ENCODE measurements around the gene MGAM2. TPM values are rescaled to one million over a fixed set of nuclear protein-coding genes. Genes with fewer than 3 reads are reported as not detected.

The MGAM2 gene
- total and polyA plus RNA-seq, 2 of the 8 experiments (the other 6 are each of a cell fraction or from before 2014, with no cell fraction given): 0.02 TPM; not detected in 1

- no peak overlapping the region for H2BK20ac ChIP-seq (ENCODE audit: low read length)
- no peak overlapping the region for H3K4ac ChIP-seq (replicated peaks; ENCODE audit: insufficient read length, low read depth, low read length)
- no peaks in the 10 kb centered on the region for H3K9me3 ChIP-seq (ENCODE audit: insufficient read depth in 2 of 2, low read depth in 1 of 2, low read length in 1 of 2)
- ChIA-PET POLR2A (ENCODE audit: partially characterized antibody) (no interaction called here), CTCF (ENCODE audit: partially characterized antibody) (interaction anchor here (1.1 to 1.4 kb wide), 2 partner anchors 13 to 15 kb away, joined by 4 to 7 read pairs; no protein-coding TSS in a partner anchor)
- H3K36me3 ChIP-seq (ENCODE audit: control insufficient read depth in 2 of 4, insufficient read depth in 4 of 4, low read length in 3 of 4): no peaks in the 10 kb centered on the region
- no peaks in the 10 kb centered on the region for H3K79me2 ChIP-seq (ENCODE audit: control insufficient read depth in 1 of 2, insufficient read depth in 2 of 2, low read length in 2 of 2)
- DNase-seq (ENCODE audit: low read depth in 1 of 2, low spot score in 2 of 2) (no peak), FAIRE-seq (no peak)
- H2BK15ac ChIP-seq (ENCODE audit: low read length): no peak overlapping the region
- no peak overlapping the region for H2AFZ ChIP-seq (ENCODE audit: low read length)
- H3K23me2 ChIP-seq (ENCODE audit: low read depth, low read length): no peaks in the 10 kb centered on the region
- H4K5ac ChIP-seq (ENCODE audit: insufficient read length, low read depth, low read length): no peak overlapping the region
- WGBS, 2 experiments (ENCODE audit: extremely low coverage in 1 of 2, insufficient coverage in 1 of 2, insufficient read length in 1 of 2, insufficient replicate concordance in 2 of 2, low coverage in 1 of 2, low lambda C conversion rate in 2 of 2, missing lambda C conversion rate in 1 of 2): 97% methylated on average over 2 of the region's 2 CpGs; no CpG with 5 or more reads in 1 of the 2 experiments
- H3K9ac ChIP-seq (replicated peaks in 1 of 4; ENCODE audit: extremely low read depth in 1 of 4, low read depth in 3 of 4, low read length in 3 of 4): no peak overlapping the region
- no peak overlapping the region for H3K27ac ChIP-seq (ENCODE audit: low read depth, low read length)
- H2AK5ac ChIP-seq (ENCODE audit: low read depth, low read length): no peak overlapping the region
- H4K91ac ChIP-seq (replicated peaks; ENCODE audit: insufficient read length, low read length): no peak overlapping the region
- H4K8ac ChIP-seq (ENCODE audit: extremely low read depth, insufficient read depth, low read length): no peak overlapping the region
- no peaks in the 10 kb centered on the region for H3K4me1 ChIP-seq (replicated peaks in 1 of 4; ENCODE audit: control insufficient read depth in 3 of 4, insufficient read depth in 4 of 4, low read length in 3 of 4)
- no peaks in the 10 kb centered on the region for H4K20me1 ChIP-seq (replicated peaks in 1 of 2; ENCODE audit: control insufficient read depth in 1 of 2, insufficient read depth in 2 of 2, low read length in 2 of 2)
- H3K56ac ChIP-seq (replicated peaks; ENCODE audit: insufficient read length, low read depth, low read length): no peak overlapping the region
- H3K79me1 ChIP-seq (ENCODE audit: low read depth, low read length): no peaks in the 10 kb centered on the region
- H3K27me3 ChIP-seq (replicated peaks in 1 of 4; ENCODE audit: control insufficient read depth in 3 of 4, extremely low read depth in 1 of 4, insufficient read depth in 3 of 4, low read length in 3 of 4): no peaks in the 10 kb centered on the region
- H3K14ac ChIP-seq (ENCODE audit: insufficient read length): no peak overlapping the region
- no peak overlapping the region for H3K4me2 ChIP-seq (ENCODE audit: insufficient read depth in 1 of 2, low read depth in 2 of 2, low read length in 2 of 2)
- H3K23ac ChIP-seq (ENCODE audit: insufficient read length): no peak overlapping the region
- no peak overlapping the region for H2BK12ac ChIP-seq (ENCODE audit: low read depth, low read length)
- no peak overlapping the region for H3K4me3 ChIP-seq (ENCODE audit: extremely low read depth in 1 of 4, insufficient read depth in 2 of 4, low read depth in 3 of 4, low read length in 4 of 4)
- no peak overlapping the region for H2BK120ac ChIP-seq (replicated peaks; ENCODE audit: low read depth, low read length)
- H2BK5ac ChIP-seq (ENCODE audit: low read depth, low read length): no peak overlapping the region
- no peak overlapping the region for H3K18ac ChIP-seq (ENCODE audit: extremely low read depth, low read length)
- no peak for TF ChIP-seq ZNF274 (IDR thresholded peaks at IDR 0.05; ENCODE audit: borderline replicate concordance, extremely low read depth, low read length)
- TF ChIP-seq RNF2 (IDR thresholded peaks at IDR 0.05; ENCODE audit: borderline replicate concordance, low read depth, low read length, missing control alignments, poor library complexity, severe bottlenecking): no peak
- no peak for TF ChIP-seq KDM4A (IDR thresholded peaks at IDR 0.05; ENCODE audit: low read depth, low read length, severe bottlenecking)
- TF ChIP-seq HDAC6 (IDR thresholded peaks at IDR 0.05; ENCODE audit: low read depth, low read length): no peak
- TF ChIP-seq RXRA (IDR thresholded peaks at IDR 0.05; ENCODE audit: insufficient read depth, low read depth, low read length): no peak
- no peak for TF ChIP-seq CHD1 (IDR thresholded peaks at IDR 0.05; ENCODE audit: low read depth, low read length)
- no peak for TF ChIP-seq CBX5 (IDR thresholded peaks at IDR 0.05; ENCODE audit: low read depth, low read length)
- no peak for TF ChIP-seq ATF3 (IDR thresholded peaks at IDR 0.05; ENCODE audit: insufficient read depth, low read depth, low read length)
These were observed 57.2 kb downstream of the MGAM2 start for GRCh38 chr7:142168746-142169145.

Data from H1 (cell line).